ENCODE results near the gene HOXB6. TPM values are rescaled to one million over a fixed set of nuclear protein-coding genes. Genes with fewer than 3 reads are reported as not detected.

HOXB6 gene
- total and polyA plus RNA-seq, 7 donors: 0.66 to 3.3 (median 1.2) TPM

- H3K27me3 ChIP-seq (ENCODE audit: insufficient read depth in 3 of 3, low read length in 2 of 3): peaks cover under 1 to 59% (median 16%) of the 10 kb centered on the region in 3 donors
- peak overlapping the region; percentile 18 for H3K27ac ChIP-seq
- no peaks in the 10 kb centered on the region for H3K4me1 ChIP-seq
- intact Hi-C loops (cut with DNase I): no loop called here
- H3K9me3 ChIP-seq: no peaks in the 10 kb centered on the region
- 69 to 82% (median 80%) methylated on average over 6 of the region's 6 CpGs for WGBS, 3 donors
- no peaks in the 10 kb centered on the region for H3K36me3 ChIP-seq (ENCODE audit: insufficient read depth in 1 of 2, low read depth in 1 of 2)
- no peak overlapping the region for H3K4me3 ChIP-seq
- ATAC-seq (no peak), DNase-seq (no peak)
- no peak for TF ChIP-seq CTCF (IDR thresholded peaks at IDR 0.05)
Measured at GRCh38 chr17:48567209-48567608, 37.6 kb downstream of the HOXB6 start.

GRCh38 chr17:48566717-48567116 is 38.1 kb downstream of the HOXB6 start:
- WGBS, 3 donors: 47 to 74% (median 50%) methylated on average over 2 of the region's 2 CpGs
- Histone ChIP-seq H3K27ac (peak overlapping the region; percentile 16), H3K9me3 (no peaks in the 10 kb centered on the region), H3K4me1 (no peaks in the 10 kb centered on the region), H3K27me3 (ENCODE audit: insufficient read depth in 3 of 3, low read length in 2 of 3) (peaks cover 0 to 59% (median 16%) of the 10 kb centered on the region in 3 donors), H3K4me3 (no peak overlapping the region), H3K36me3 (ENCODE audit: insufficient read depth in 1 of 2, low read depth in 1 of 2) (no peaks in the 10 kb centered on the region)
- TF ChIP-seq CTCF (IDR thresholded peaks at IDR 0.05): no peak
- intact Hi-C loops (cut with DNase I): no loop called here
- DNase-seq: no peak
- ATAC-seq: no peak

- Histone ChIP-seq H3K27ac (no peak overlapping the region), H3K27me3 (ENCODE audit: insufficient read depth in 3 of 3, low read length in 2 of 3) (peaks cover 0 to 56% (median 16%) of the 10 kb centered on the region in 3 donors), H3K9me3 (no peaks in the 10 kb centered on the region), H3K4me1 (no peaks in the 10 kb centered on the region), H3K36me3 (ENCODE audit: insufficient read depth in 1 of 2, low read depth in 1 of 2) (no peaks in the 10 kb centered on the region), H3K4me3 (no peak overlapping the region)
- TF ChIP-seq CTCF (IDR thresholded peaks at IDR 0.05): no peak
- WGBS, 3 donors: 85 to 94% (median 89%) methylated on average over 4 of the region's 4 CpGs
- intact Hi-C loops (cut with DNase I): no loop called here
- DNase-seq (no peak), ATAC-seq (no peak)
Measured at GRCh38 chr17:48565925-48566710, 38.7 kb downstream of the HOXB6 start.

- DNase-seq (no peak), ATAC-seq (no peak)
- intact Hi-C loops (cut with DNase I): no loop called here
- WGBS, 3 donors: 69 to 76% (median 74%) methylated on average over 2 of the region's 2 CpGs
- peak overlapping the region; percentile 63 for H3K4me3 ChIP-seq
- peaks cover 0 to 48% (median 13%) of the 10 kb centered on the region in 3 donors for H3K27me3 ChIP-seq (ENCODE audit: insufficient read depth in 3 of 3, low read length in 2 of 3)
- no peaks in the 10 kb centered on the region for H3K36me3 ChIP-seq (ENCODE audit: insufficient read depth in 1 of 2, low read depth in 1 of 2)
- no peaks in the 10 kb centered on the region for H3K9me3 ChIP-seq
- TF ChIP-seq CTCF (IDR thresholded peaks at IDR 0.05): no peak
- H3K27ac ChIP-seq: no peak overlapping the region
- no peaks in the 10 kb centered on the region for H3K4me1 ChIP-seq
Measured at GRCh38 chr17:48565022-48565554, 39.7 kb downstream of the HOXB6 start.

Data from psoas muscle (tissue), 8 donors.